Lung microvascular endothelial cell (primary cell): ENCODE measurements around the gene ZNF292. TPM values are rescaled to one million over a fixed set of nuclear protein-coding genes. Genes with fewer than 3 reads are reported as not detected.
"Not testable (repeated sequence)": the region's sequence is repeated elsewhere in the genome, so short reads cannot be mapped to it uniquely, and the experiment has no call there.

Source experiments
- DNase-seq, 2 donors: peaks; one replicate each; pipeline versions ENCODE4 v3.0.0 to v3.0.0-alpha.2; 2010; ENCODE audit warnings: low read depth in 2 of 2
- total RNA-seq: library from RNA; depleted of rRNA; stranded (reverse); fragments of >200 nt; gene quantifications from 2 replicates; pipeline ENCODE4 v1.2.1, GENCODE V29; 2014

Gene ZNF292
- total RNA-seq, 1 donor from 2014 or later = 18.3 TPM

DNA sequence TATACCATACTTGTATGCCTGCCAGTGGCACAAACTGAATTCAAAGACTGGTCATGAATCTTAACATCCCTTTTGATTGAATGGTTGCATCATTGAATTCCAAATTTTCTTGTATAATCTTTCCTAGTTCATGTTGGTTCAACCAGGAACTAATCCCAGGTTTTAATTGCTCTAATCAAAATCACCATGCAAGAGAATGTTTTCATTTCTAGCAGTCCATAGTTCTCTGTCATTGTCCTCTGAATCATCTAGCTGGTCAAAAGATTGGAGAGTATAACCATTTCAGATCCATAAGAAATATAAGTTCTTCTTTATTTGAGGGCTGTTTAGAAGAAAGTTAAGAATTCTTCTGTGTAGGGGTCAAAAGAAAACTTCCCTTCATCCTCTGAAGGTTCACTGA lies 57.2 kb downstream of the ZNF292 start:
- no peak for DNase-seq

DNA sequence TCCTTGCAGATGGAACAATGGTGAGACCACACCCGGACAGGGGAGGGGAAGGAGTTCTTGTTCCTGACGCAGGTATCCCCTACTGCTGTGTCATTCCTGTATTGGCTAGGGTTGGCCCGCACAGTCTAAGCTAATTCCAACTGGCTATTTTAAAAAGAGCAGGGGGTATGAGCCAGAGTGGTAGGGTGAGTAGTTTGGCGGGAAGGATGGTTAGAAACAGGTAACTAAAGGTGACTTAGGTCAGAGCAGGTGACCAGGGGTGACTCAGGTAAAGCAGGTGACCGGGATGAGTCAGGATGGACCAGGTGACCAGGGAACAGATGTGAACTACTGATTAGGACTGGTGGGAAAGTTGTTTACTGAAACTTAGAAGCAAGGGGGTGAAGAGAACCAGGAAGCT lies 58.0 kb downstream of the ZNF292 start:
- no peak for DNase-seq

DNA sequence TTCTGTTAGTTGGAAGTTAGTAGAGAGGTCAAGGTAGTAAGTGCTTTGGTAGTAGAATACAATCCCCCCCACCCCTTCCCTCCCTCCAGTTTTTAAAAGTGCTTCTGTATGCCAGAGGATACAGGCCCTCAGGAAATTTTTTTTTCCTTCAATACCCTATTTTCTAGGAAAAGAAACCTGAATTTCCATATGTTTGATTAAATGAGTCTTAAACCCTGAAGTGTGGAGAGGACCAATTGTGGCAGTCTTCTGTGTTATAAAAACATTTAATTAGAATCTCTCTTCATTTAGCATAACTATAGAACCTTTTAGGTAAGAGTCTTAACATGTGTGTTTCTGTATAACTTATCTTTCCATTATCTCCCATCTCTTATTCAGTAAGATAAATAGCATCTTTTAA lies 59.5 kb downstream of the ZNF292 start:
- DNase-seq = no peak

DNA sequence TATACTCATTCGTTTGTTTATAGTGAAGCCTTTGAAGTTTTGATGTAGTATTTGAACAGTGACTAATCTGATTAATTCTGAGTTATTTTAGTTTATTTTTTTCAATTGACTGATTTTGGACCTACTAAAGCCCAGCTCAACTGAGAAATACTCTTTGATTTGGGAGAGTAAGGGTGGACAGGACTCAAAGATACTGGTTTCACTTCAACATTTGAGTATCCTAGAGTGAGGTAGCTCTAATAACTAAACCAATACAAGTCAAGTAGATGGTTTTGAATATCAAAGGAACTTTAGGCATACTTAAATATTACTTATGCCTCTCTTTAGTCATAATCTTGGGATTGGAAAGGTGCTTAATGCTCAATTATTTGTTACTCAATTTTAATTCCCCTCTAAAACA lies 65.6 kb downstream of the ZNF292 start:
- no peak for DNase-seq

DNA sequence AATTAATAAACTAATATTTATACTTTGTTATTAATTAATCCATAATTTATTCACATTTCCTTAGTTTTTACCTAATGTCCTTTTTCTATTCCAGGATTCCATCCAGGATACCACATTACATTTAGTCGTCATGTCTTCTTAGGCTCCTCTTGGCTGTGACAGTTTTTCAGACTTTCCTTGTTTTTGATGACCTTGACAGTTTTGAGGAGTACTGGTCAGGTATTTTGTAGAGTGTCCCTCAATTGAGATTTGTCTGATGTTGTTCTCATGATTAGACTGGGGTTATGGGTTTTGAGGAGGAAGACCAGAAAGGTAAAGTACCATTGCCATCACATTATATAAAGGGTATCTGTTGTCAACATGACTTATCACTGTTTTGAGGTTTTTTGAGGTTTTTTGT lies 67.3 kb downstream of the ZNF292 start:
- DNase-seq = no peak

DNA sequence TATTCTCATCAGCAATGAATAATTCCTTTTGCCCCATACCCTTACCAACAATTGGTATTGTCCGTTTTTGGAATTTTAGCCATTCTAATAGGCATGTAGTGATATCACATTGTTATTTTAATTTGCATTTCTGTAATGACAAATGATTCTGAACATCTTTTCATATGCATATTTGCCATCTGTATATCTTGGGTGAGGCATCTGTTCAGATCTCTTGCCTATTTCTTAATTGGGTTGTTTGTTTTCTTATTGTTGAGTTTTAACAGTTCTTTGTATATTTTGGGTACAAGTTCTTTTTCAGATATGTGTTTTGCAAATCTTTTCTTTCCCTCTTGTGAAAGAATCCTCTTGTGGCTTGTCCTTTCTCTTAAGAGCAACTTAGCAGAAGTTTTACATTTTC lies 69.6 kb downstream of the ZNF292 start:
- DNase-seq = no peak

DNA sequence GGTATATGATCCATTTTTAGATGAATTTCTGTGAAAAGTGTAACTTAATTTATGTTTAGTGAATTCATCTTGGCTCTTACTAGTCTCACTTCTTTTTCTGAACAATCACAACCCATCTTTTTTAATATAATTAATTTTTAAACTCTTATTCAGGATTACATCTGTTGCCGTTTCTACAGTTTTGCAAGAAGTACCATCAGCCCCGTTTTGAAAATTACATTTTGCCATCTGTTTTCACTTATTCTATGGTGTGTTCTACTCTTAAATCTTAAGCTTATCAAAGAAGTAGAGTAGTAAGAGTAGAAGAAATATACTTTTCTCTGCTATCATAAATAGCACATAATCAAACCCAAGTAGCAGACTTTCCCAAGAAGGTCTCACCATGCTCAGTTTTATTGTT lies 70.1 kb downstream of the ZNF292 start:
- DNase-seq = no peak

DNA sequence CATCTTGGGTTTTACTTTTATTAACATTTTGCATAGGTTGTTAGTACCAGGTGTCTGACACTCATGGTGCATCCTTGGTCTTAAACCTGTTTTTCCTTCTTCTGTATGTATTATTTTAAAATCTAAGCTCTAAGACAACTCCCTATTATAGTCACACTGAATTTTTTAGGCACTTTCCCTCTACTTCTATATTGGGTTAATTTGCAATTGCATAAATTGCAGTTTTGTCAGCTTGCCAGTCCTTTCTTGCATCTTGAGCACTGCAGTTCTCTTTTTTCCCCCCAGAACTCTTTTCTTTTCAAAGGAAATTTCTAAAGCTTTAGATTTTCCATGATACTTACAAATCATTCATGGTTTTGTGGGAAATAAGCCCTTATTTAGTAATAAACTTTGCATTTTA lies 70.6 kb downstream of the ZNF292 start:
- DNase-seq = no peak

DNA sequence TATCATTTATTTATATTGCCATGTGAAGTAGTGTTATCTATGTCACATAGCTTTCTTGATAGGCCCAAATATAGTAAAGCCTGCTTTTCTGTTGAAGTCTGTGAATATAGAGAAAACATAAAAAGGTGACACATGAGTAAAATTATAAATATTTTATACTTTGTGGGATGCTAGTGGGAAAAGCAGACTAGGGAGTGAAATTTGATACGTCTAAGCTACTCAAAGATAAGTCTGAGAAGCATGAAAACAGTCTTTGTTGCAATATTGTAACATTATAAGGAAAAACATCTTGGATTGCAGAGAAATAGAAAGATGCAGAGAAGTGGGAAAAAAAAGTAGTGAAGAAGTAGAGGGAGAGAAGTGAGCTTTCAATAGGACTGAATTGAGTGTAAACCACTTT lies 75.4 kb downstream of the ZNF292 start:
- DNase-seq = no peak

DNA sequence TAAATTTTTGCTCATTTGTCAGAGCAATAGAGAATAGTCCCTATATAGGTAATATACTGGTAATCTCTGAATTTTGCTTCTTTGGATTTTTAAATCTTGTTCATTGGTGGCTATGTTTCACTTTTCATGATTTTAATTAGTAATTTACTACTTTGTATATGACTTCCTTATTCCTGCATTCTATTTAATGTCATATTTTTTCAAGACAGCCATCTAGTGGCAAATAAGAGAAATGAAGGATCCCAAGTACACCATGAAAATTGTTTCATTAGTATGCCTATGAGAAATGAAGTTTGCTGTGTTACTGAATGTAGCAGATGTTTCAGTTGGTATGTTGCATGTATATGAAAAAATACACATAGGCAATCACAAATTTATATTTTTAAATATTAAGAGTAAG lies 82.4 kb downstream of the ZNF292 start:
- peak; percentile 13 to 41 for DNase-seq

DNA sequence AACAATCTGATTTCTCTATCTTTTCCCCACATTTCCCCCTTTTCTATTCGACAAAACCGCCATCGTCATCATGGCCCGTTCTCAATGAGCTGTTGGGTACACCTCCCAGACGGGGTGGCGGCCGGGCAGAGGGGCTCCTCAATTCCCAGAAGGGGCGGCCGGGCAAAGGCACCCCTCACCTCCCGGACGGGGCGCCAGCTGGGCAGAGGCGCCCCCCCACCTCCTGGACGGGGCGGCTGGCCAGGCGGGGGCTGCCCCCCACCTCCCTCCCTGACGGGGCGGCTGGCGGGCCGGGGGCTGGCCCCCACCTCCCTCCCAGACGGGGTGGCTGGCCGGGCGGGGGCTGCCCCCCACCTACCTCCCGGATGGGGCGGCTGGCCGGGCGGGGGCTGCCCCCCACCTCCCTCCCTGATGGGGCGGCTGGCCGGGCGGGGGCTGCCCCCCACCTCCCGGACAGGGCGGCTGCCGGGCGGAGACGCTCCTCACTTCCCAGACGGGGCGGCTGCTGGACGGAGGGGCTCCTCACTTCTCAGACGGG lies 83.8 kb downstream of the ZNF292 start:
- not testable (repeated sequence) for DNase-seq

DNA sequence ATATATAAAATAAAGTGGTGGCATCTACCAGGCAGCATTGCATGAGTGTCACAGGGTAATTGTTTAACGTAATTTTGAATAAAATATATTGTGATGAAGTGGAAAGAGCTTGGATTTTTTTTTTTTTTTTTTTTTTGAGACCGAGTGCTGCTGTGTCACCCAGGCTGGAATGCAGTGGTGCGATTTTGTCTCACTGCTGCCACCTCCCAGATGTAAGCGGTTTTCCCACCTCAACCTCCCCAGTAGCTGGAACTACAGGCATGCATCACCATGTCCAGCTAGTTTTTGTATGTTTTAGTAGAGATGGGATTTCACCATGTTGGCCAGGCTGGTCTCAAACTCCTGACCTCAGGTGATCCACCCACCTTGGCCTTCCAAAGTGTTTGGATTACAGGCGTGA lies 85.9 kb downstream of the ZNF292 start:
- DNase-seq = no peak

DNA sequence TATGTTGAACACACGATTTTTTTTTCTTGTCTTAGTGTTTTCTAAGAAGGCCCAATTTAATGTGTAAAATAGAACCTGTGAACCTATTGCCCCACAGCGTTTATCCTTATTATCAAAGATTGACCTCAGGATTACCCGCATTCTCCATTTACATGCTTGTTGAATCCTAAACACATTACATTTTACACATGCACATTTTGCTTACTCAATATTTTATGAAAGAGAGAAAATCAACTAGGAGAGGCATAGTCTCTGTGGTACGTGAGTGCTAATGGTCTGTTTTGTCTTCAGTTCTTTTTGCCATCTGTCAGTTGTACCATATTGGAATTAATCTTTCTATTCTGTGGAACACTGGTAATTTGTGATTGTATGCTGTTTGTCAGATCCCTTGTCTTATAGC lies 86.9 kb downstream of the ZNF292 start:
- DNase-seq = no peak

DNA sequence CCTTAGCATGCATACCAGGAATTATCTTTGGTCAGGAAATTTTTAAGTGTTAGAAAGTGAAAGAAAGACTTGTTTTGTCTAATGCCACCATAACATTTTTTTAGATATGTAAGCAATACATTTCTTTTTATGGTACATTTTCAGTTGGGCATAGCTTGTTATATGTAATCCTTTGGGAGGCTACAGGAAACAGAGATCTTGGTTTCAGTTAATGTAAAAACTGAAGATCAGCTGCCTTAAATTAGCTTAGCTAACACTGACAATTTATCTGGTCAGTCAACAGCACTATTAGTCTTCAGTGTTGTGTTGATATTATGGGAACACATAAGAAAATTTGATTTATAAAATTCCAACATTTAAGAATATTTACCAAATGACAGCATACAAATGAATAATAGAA lies 88.4 kb downstream of the ZNF292 start:
- no peak for DNase-seq

DNA sequence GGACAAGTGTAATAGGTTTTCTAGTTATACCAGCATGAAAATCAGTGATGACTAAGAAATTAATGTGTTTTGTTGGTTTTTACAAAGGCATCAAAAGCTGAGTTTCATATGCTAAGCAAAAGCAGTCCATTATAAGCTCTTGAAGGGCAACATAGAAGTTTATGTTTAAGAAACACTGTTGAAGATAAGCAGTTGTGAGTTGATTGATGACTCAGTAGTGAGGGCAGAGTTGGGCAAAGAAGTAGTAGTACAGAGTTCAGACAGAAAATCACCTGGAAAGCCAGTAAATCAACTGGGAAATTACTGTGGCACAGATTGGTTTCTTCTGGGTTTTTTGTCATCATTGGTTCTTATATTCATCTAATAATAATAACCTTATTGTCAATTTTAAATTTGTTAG lies 89.0 kb downstream of the ZNF292 start:
- DNase-seq = no peak

DNA sequence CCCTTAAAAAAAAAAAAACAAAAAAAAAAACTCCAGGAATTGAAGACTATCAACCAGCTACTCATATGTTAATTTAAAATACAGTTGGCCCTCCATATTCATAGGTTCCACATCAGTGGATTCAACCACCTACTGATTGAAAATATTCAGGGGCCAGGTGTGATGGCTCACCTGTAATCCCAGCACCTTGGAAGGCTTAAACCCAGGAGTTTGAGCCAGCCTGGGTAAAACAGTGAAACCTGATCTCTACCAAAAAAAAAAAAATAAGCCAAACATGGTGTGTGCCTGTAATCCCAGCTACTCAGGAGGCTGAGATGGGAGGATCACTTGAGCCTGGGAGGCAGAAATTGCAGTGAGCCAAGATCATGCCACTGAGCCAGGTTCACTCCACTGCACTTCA lies 94.7 kb downstream of the ZNF292 start:
- DNase-seq = no peak

DNA sequence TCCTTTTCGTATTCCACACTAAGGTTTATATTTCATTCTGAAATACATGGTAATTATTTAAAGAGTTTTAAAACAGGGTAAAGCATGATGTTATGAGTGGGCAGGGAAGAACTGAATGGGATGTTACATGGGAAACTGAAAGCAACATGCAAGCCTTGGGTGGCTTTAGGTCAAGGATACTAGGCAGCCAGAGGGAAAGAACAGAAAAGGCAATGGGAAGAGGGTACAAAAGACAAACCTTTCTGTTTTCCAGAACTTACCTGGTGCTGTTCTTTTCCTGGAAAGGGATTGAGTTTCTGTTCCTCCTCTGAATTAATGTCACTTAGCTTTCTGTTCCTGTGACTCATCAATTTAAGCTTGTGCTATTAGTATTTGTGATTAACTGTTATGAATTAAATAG lies 95.9 kb downstream of the ZNF292 start:
- DNase-seq = no peak

DNA sequence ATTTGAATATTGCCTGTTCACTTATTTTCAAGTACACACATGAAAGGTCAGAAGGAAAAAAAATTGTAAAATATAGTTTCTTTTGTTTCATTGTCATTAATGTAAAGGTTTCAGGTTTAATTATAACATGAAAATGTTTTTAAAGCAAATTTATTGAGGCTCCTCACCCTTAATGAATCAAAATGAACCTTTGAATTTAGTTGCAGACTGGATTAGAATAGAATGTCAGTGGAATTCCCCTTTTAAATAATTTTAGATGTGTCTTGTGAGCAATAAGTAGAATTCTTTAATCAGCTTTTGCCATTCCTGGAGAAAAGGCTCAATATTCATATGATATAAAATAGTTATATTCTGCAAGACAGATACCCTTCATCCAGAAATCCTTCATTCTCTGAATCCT lies 96.4 kb downstream of the ZNF292 start:
- no peak for DNase-seq

DNA sequence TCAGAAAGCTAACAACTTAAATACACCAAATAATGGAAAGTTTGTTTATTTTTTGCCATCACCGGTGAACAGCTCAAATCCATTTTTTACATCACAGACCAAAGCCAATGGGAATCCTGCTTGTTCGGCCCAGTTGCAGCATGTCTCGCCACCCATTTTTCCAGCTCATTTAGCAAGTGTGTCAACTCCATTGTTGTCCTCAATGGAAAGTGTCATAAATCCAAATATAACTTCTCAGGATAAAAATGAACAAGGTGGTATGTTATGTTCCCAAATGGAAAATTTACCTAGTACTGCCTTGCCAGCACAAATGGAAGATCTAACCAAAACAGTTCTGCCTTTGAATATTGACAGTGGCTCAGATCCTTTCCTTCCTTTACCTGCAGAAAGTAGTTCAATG lies 101.7 kb downstream of the ZNF292 start:
- DNase-seq = no peak

DNA sequence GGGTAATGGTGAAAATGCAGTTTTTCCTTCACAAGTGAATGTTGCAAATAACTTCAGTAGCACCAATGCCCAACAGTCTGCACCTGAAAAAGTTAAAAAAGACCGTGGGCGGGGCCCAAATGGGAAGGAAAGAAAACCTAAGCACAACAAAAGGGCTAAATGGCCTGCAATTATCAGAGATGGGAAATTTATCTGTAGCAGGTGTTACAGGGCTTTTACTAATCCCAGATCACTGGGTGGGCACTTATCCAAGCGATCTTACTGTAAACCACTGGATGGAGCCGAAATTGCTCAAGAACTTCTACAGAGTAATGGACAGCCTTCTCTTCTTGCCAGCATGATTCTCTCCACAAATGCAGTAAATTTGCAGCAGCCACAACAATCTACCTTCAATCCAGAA lies 102.2 kb downstream of the ZNF292 start:
- DNase-seq = no peak

DNA sequence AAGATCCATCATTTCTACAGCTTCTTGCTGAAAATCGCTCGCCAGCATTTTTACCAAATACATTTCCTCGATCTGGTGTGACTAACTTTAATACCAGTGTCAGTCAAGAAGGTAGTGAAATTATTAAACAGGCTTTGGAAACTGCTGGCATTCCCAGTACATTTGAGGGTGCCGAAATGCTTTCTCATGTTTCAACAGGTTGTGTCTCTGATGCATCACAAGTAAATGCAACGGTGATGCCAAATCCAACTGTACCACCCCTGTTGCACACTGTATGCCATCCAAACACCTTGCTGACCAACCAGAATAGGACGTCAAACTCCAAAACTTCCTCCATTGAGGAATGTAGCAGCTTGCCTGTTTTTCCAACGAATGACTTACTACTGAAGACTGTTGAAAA lies 102.6 kb downstream of the ZNF292 start:
- no peak for DNase-seq

DNA sequence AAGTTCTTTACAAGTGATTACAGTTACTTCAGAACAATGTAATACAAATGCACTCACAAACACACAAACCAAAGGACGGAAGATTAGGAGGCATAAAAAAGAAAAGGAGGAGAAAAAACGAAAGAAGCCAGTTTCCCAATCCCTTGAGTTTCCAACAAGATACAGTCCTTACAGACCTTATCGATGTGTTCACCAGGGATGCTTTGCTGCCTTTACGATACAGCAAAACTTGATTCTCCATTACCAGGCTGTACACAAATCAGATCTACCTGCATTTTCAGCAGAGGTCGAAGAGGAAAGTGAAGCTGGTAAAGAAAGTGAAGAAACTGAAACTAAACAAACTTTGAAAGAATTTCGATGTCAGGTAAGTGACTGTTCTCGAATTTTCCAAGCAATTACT lies 104.4 kb downstream of the ZNF292 start:
- no peak for DNase-seq

DNA sequence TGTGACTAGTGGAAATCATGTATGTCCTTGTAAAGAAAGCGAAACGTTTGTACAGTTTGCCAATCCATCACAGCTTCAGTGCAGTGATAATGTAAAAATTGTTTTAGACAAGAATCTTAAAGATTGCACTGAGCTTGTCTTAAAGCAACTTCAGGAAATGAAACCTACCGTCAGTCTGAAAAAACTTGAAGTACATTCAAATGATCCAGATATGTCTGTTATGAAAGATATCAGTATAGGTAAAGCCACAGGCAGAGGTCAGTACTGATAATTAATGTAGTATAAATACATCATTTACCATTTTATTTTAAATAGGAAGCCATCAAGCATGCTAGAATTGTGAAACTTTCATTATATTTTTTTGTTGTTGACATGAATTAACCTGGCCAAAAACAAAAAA lies 106.2 kb downstream of the ZNF292 start:
- DNase-seq = no peak

DNA sequence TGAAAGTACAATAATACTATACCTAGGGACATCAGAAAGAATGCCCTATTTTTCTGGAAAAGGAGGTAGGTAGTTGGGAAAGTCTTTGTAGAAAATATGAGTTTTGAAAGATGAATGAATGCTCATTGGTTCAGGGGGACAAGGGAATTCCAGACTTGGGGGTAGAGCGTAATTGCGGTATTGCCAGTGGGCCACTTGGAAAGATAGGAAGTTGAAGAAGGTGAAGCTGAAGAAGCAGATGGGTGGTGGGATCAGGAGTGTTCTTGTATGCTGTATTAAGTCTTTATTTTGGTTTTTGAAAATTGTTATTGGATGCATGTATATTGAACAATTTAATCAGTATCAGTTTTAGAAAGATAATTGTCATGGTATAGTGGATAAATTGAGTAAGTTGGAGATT lies 109.1 kb downstream of the ZNF292 start:
- DNase-seq = no peak
